Esophagus muscularis mucosa (tissue), 4 donors: Measurements from ENCODE around the gene TMED10. TPM values are rescaled to one million over a fixed set of nuclear protein-coding genes. Genes with fewer than 3 reads are reported as not detected.

ENCODE experiments used
- DNase-seq: peaks from one replicate; pipeline ENCODE4 v3.0.0-alpha.2; 2017; ENCODE audit errors: extremely low spot score
- H3K27ac ChIP-seq, 4 donors: fragments of 200-600 bp; sonication (generic); replicated peaks in 1 of 4; 1 replicate in 3 of 4; 2 replicates in 1 of 4; pipeline ENCODE4 v1.5.1; 2016 to 2019; ENCODE audit warnings: mild to moderate bottlenecking in 1 of 4
- H3K27me3 ChIP-seq, 4 donors: fragments of 200-600 bp; sonication (generic); one replicate each; pipeline versions ENCODE4 v1.5.1 to v1.6.0; 2016 to 2019
- H3K36me3 ChIP-seq, 4 donors: fragments of 200-600 bp; sonication (generic); one replicate each; pipeline ENCODE4 v1.5.1; 2016 to 2019
- H3K4me1 ChIP-seq, 4 donors: fragments of 200-600 bp; sonication (generic); one replicate each; pipeline ENCODE4 v1.5.1; 2016 to 2019
- H3K4me3 ChIP-seq, 4 donors: fragments of 200-600 bp; sonication (generic); 1 replicate in 2 of 4; 2 replicates in 2 of 4; pipeline ENCODE4 v1.5.1; 2016 to 2019; ENCODE audit warnings: mild to moderate bottlenecking in 4 of 4, moderate library complexity in 1 of 4
- H3K9me3 ChIP-seq, 4 donors: fragments of 200-600 bp; sonication (generic); 1 replicate in 3 of 4; 2 replicates in 1 of 4; pipeline ENCODE4 v1.5.1; 2016 to 2019
- EP300 ChIP-seq: sonication (generic); formaldehyde crosslinking; IDR thresholded peaks from one replicate; pipeline ENCODE4 v1.6.1; 2017; ENCODE audit warnings: antibody characterized with exemption
- POLR2A ChIP-seq: fragments of 450-650 bp; IDR thresholded peaks from one replicate; pipeline ENCODE4 v1.6.1; 2017; ENCODE audit warnings: antibody characterized with exemption, moderate library complexity, mild to moderate bottlenecking, low read depth
- POLR2AphosphoS5 ChIP-seq, 2 donors: sonication (generic); formaldehyde crosslinking; IDR thresholded peaks; one replicate each; pipeline ENCODE4 v1.6.1; 2017; ENCODE audit warnings: antibody characterized with exemption in 2 of 2
- WGBS: methylation state at CpG from one replicate; pipeline ENCODE4 v1.1.5; 2018; 5-methylcytosine and 5-hydroxymethylcytosine counted together
- intact Hi-C: fragments of 100-400 bp; cut with DNase I; formaldehyde crosslinking; loops from one replicate; pipeline ENCODE4 v1.15.1; 2023
- total RNA-seq, 4 donors: library from RNA; depleted of rRNA; stranded (reverse); fragments of >200 nt; gene quantifications; one replicate each; pipeline versions ENCODE4 v1.1.0 to v1.2.1, GENCODE V29; 2016
- TF ChIP-seq, protein P1 (sequence below), 3 experiments: fragments of 200-600 bp in 2 of 3; fragments of 450-650 bp in 1 of 3; sonication (generic) in 2 of 3; IDR thresholded peaks; one replicate each; pipeline ENCODE4 v1.5.1; 2017 to 2019; ENCODE audit warnings: antibody characterized with exemption in 3 of 3, mild to moderate bottlenecking in 2 of 3, moderate library complexity in 1 of 3

The TMED10 gene
- total RNA-seq, 4 donors from 2014 or later = 115 to 164 (median 129) TPM

GRCh38 chr14:75091251-75091650, 85.2 kb downstream of the TMED10 start:
- intact Hi-C loops = no loop called here
- peaks cover 64 to 99% (median 94%) of the 10 kb centered on the region in 4 donors for H3K36me3 ChIP-seq

GRCh38 chr14:75090353-75090752, 86.1 kb downstream of the TMED10 start:
- no peaks in the 10 kb centered on the region for H3K27me3 ChIP-seq
- H3K36me3 ChIP-seq = peaks cover 63 to 99% (median 95%) of the 10 kb centered on the region in 4 donors
- intact Hi-C loops = no loop called here
- peaks cover 0 to 5% (median 2%) of the 10 kb centered on the region in 4 donors for H3K4me1 ChIP-seq
- DNase-seq = no peak
- no peak overlapping the region for H3K27ac ChIP-seq
- H3K4me3 ChIP-seq = no peak overlapping the region
- no peaks in the 10 kb centered on the region for H3K9me3 ChIP-seq
- 87% methylated on average over 3 of the region's 3 CpGs for WGBS
- TF ChIP-seq EP300 (no peak), POLR2A (no peak), POLR2AphosphoS5 (IDR thresholded peaks at IDR 0.05) (no peak)
- TF ChIP-seq, protein P1, sequence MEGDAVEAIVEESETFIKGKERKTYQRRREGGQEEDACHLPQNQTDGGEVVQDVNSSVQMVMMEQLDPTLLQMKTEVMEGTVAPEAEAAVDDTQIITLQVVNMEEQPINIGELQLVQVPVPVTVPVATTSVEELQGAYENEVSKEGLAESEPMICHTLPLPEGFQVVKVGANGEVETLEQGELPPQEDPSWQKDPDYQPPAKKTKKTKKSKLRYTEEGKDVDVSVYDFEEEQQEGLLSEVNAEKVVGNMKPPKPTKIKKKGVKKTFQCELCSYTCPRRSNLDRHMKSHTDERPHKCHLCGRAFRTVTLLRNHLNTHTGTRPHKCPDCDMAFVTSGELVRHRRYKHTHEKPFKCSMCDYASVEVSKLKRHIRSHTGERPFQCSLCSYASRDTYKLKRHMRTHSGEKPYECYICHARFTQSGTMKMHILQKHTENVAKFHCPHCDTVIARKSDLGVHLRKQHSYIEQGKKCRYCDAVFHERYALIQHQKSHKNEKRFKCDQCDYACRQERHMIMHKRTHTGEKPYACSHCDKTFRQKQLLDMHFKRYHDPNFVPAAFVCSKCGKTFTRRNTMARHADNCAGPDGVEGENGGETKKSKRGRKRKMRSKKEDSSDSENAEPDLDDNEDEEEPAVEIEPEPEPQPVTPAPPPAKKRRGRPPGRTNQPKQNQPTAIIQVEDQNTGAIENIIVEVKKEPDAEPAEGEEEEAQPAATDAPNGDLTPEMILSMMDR (IDR thresholded peaks at IDR 0.05) = no peak

More at GRCh38 chr14:75091251-75091650, 85.2 kb downstream of the TMED10 start:
- DNase-seq = no peak
- Histone ChIP-seq H3K4me1 (peaks cover 0 to 5% (median 2%) of the 10 kb centered on the region in 4 donors), H3K27ac (no peak overlapping the region), H3K27me3 (no peaks in the 10 kb centered on the region), H3K9me3 (no peaks in the 10 kb centered on the region), H3K4me3 (no peak overlapping the region)
- 89% methylated on average over 8 of the region's 8 CpGs for WGBS
- TF ChIP-seq, protein P1 (IDR thresholded peaks at IDR 0.05) = no peak
- TF ChIP-seq POLR2A (no peak), EP300 (no peak), POLR2AphosphoS5 (IDR thresholded peaks at IDR 0.05) (no peak)

- TF ChIP-seq, protein P1 (IDR thresholded peaks at IDR 0.05) = peak; percentile 70 to 81 (median 77)
- TF ChIP-seq POLR2A = no peak
- intact Hi-C loops = loop anchor here (2.0 to 10.0 kb wide), 3 partner anchors 84 to 174 kb away; partner anchors contain the start of gene EIF2B2
- no peak overlapping the region for H3K4me3 ChIP-seq
- no peaks in the 10 kb centered on the region for H3K9me3 ChIP-seq
- no peaks in the 10 kb centered on the region for H3K27me3 ChIP-seq
- peaks cover 0 to 5% (median 2%) of the 10 kb centered on the region in 4 donors for H3K4me1 ChIP-seq
- H3K36me3 ChIP-seq = peaks cover 61 to 99% (median 94%) of the 10 kb centered on the region in 4 donors
- no peak for DNase-seq
- no peak overlapping the region for H3K27ac ChIP-seq
- WGBS = 55% methylated on average over 7 of the region's 7 CpGs
These were observed 87.6 kb downstream of the TMED10 start for GRCh38 chr14:75088566-75089373.

- intact Hi-C loops = loop anchor here (2.0 to 10.0 kb wide), 3 partner anchors 83 to 173 kb away; partner anchors contain the start of gene EIF2B2
- peaks cover 60 to 98% (median 96%) of the 10 kb centered on the region in 4 donors for H3K36me3 ChIP-seq
- peaks cover 0 to 5% (median 2%) of the 10 kb centered on the region in 4 donors for H3K4me1 ChIP-seq
These were observed 88.3 kb downstream of the TMED10 start for GRCh38 chr14:75088153-75088552.

More at GRCh38 chr14:75088153-75088552, 88.3 kb downstream of the TMED10 start:
- Histone ChIP-seq H3K9me3 (no peaks in the 10 kb centered on the region), H3K27me3 (no peaks in the 10 kb centered on the region), H3K4me3 (no peak overlapping the region), H3K27ac (no peak overlapping the region)
- WGBS = 60% methylated on average over 2 of the region's 2 CpGs
- no peak for DNase-seq
- TF ChIP-seq, protein P1 (IDR thresholded peaks at IDR 0.05) = no peak
- TF ChIP-seq POLR2A (no peak), POLR2AphosphoS5 (IDR thresholded peaks at IDR 0.05) (no peak), EP300 (no peak)
